Gastroesophageal sphincter (tissue), 3 donors: ENCODE measurements around the gene ARHGAP9.
A peak's percentile ranks its signal among the peaks of the same experiment; 100 is the strongest.

Experiments
- CTCF ChIP-seq, 4 experiments: fragments of 200-600 bp in 2 of 4; fragments of 450-650 bp in 2 of 4; sonication (generic) in 1 of 4; IDR thresholded peaks; one replicate each; pipeline ENCODE4 v1.5.1; 2017 to 2019; ENCODE audit warnings: antibody characterized with exemption in 4 of 4, mild to moderate bottlenecking in 2 of 4, moderate library complexity in 2 of 4
- POLR2A ChIP-seq, 2 donors: fragments of 450-650 bp; IDR thresholded peaks; one replicate each; pipeline ENCODE4 v1.6.1; 2017; ENCODE audit warnings: antibody characterized with exemption in 2 of 2, mild to moderate bottlenecking in 2 of 2, moderate library complexity in 1 of 2
- POLR2AphosphoS5 ChIP-seq: sonication (generic); formaldehyde crosslinking; IDR thresholded peaks from one replicate; pipeline ENCODE4 v1.6.1; 2017; ENCODE audit warnings: antibody characterized with exemption

DNA sequence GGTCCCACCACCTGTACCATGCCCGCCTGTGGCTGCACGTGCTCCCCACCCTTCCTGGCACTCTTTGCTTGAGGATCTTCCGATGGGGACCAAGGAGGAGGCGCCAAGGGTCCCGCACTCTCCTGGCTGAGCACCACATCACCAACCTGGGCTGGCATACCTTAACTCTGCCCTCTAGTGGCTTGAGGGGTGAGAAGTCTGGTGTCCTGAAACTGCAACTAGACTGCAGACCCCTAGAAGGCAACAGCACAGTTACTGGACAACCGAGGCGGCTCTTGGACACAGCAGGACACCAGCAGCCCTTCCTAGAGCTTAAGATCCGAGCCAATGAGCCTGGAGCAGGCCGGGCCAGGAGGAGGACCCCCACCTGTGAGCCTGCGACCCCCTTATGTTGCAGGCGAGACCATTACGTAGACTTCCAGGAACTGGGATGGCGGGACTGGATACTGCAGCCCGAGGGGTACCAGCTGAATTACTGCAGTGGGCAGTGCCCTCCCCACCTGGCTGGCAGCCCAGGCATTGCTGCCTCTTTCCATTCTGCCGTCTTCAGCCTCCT is 23.4 kb downstream of the ARHGAP9 start:
- TF ChIP-seq CTCF (IDR thresholded peaks at IDR 0.05), result peak in 2 of 4 experiments; percentile 11 to 43
- TF ChIP-seq POLR2AphosphoS5, result no peak
- TF ChIP-seq POLR2A (IDR thresholded peaks at IDR 0.05), result no peak
